Transverse colon (tissue), 3 donors: ENCODE data around the gene CDHR2.

Experiments
- CTCF ChIP-seq, 5 experiments: fragments of 200-600 bp in 3 of 5; fragments of 450-650 bp in 2 of 5; sonication (generic) in 3 of 5; IDR thresholded peaks; 1 replicate in 2 of 5; 2 replicates in 3 of 5; pipeline ENCODE4 v1.5.1; 2016 to 2017; ENCODE audit warnings: antibody characterized with exemption in 5 of 5, inconsistent platforms in 3 of 5, mild to moderate bottlenecking in 2 of 5, moderate library complexity in 1 of 5
- EP300 ChIP-seq: sonication (generic); formaldehyde crosslinking; IDR thresholded peaks from one replicate; pipeline ENCODE4 v1.6.1; 2017; ENCODE audit warnings: antibody characterized with exemption, low read depth
- POLR2A ChIP-seq: fragments of 450-650 bp; IDR thresholded peaks from one replicate; pipeline ENCODE4 v1.6.1; 2016; ENCODE audit warnings: antibody characterized with exemption, mild to moderate bottlenecking, moderate library complexity

DNA sequence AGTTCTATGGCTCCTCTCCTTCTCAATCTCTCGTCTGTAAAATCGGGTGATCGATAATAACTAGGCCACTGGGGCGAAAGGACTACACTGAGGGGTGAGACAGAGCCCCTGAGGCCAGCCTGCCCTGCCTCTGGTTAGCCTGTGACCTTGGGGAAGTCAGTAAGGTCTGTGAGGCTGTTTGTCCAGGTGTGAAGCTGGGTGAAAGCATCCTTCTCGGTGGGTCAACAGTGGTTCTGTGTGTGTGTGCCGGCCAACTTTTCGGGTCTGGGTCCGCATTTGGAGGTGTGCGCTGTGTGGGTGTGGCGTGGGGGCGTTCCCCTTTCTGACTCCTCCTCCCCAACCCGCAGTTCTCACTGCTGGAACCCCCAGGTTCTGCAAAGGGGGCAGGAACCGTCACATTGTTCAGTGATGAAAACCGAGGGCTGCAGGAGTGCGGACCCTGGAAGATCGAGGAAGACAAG is 7.0 kb upstream of the CDHR2 start:
- TF ChIP-seq POLR2A: no peak
- peak in 1 of 5 experiments; percentile 5 for TF ChIP-seq CTCF (IDR thresholded peaks at IDR 0.05)
- TF ChIP-seq EP300: no peak
